ENCODE data around the gene DSN1. TPM values are rescaled to one million over a fixed set of nuclear protein-coding genes. Genes with fewer than 3 reads are reported as not detected.

Gene DSN1
- polyA plus RNA-seq, 1 donor (not counting 4 experiments of a cell fraction or from before 2014, with no cell fraction given), result 12.7 TPM

DNA sequence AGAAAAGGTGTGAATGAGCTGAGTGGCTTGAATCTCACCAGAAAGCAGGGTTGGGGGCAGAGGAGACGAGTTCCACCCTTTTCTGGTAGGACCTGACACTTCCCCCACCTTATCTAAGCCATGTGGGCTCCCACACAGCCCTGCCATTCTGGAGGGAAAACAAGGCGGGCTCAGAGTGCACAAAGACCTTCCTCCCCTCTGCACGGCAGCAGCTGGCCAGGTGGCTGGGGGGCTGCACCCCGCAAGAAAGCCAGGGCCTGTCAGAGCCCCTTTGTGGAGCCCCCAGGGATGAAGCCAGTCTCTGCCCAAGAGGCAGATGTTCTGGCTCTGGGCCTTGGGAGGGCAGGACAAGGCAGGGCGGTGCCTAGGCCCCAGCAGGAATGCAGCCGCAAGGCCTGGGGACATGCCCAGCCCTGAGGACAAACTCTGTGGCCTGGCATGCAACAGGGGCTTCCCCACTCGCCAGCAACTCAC, 48.4 kb upstream of the DSN1 start:
- H3K4me1 ChIP-seq (ENCODE audit: control insufficient read depth, extremely low read depth, insufficient read depth, low read length), result peaks cover 19% of the 10 kb centered on the region
- no peaks in the 10 kb centered on the region for H3K9me1 ChIP-seq (ENCODE audit: control insufficient read depth, extremely low read depth, insufficient read depth, low read length)
- H3K27me3 ChIP-seq (ENCODE audit: control insufficient read depth, extremely low read depth, insufficient read depth, low read length), result no peaks in the 10 kb centered on the region
- dilution Hi-C loops (cut with MboI; ENCODE audit: extremely low pct_ligation_motif_present, low sequenced_read_pairs), result no loop called here
- no peak overlapping the region for H3K27ac ChIP-seq (ENCODE audit: control insufficient read depth, insufficient read depth, low read length)
- H3K36me3 ChIP-seq (ENCODE audit: control insufficient read depth in 2 of 2, extremely low read depth in 1 of 2, insufficient read depth in 2 of 2, low read length in 2 of 2), result peaks cover 17 to 45% of the 10 kb centered on the region in 2 experiments
- peak overlapping the region; percentile 45 for H3K4me2 ChIP-seq (ENCODE audit: control insufficient read depth, extremely low read depth, insufficient read depth, low read depth, low read length)
- FAIRE-seq, result no peak
- peak overlapping the region; percentile 44 for H3K9ac ChIP-seq (ENCODE audit: control insufficient read depth, extremely low read depth, insufficient read depth, low read length)
- H3K79me2 ChIP-seq (ENCODE audit: control insufficient read depth, insufficient read depth, low read length), result no peaks in the 10 kb centered on the region
- DNase-seq (ENCODE audit: low read depth, low spot score), result peak; percentile 48
- H2AFZ ChIP-seq (ENCODE audit: control insufficient read depth, low read length), result no peak overlapping the region
- no peak overlapping the region for H3K4me3 ChIP-seq (ENCODE audit: control insufficient read depth in 2 of 3, extremely low read depth in 1 of 3, insufficient read depth in 2 of 3, low read depth in 1 of 3, low read length in 3 of 3)
- H3K9me3 ChIP-seq (ENCODE audit: control insufficient read depth, low read depth, low read length), result no peaks in the 10 kb centered on the region
- H4K20me1 ChIP-seq (ENCODE audit: control insufficient read depth, extremely low read depth, insufficient read depth, low read length), result no peaks in the 10 kb centered on the region
- TF ChIP-seq EZH2 (IDR thresholded peaks at IDR 0.05; ENCODE audit: low read length), result no peak
- TF ChIP-seq, protein P1, sequence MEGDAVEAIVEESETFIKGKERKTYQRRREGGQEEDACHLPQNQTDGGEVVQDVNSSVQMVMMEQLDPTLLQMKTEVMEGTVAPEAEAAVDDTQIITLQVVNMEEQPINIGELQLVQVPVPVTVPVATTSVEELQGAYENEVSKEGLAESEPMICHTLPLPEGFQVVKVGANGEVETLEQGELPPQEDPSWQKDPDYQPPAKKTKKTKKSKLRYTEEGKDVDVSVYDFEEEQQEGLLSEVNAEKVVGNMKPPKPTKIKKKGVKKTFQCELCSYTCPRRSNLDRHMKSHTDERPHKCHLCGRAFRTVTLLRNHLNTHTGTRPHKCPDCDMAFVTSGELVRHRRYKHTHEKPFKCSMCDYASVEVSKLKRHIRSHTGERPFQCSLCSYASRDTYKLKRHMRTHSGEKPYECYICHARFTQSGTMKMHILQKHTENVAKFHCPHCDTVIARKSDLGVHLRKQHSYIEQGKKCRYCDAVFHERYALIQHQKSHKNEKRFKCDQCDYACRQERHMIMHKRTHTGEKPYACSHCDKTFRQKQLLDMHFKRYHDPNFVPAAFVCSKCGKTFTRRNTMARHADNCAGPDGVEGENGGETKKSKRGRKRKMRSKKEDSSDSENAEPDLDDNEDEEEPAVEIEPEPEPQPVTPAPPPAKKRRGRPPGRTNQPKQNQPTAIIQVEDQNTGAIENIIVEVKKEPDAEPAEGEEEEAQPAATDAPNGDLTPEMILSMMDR (optimal IDR thresholded peaks at IDR 0.05 in 1 of 3, IDR thresholded peaks at IDR 0.05 in 1 of 3, conservative IDR thresholded peaks at IDR 0.05 in 1 of 3; ENCODE audit: extremely low read depth in 1 of 3, insufficient read depth in 2 of 3, low read length in 3 of 3), result no peak

DNA sequence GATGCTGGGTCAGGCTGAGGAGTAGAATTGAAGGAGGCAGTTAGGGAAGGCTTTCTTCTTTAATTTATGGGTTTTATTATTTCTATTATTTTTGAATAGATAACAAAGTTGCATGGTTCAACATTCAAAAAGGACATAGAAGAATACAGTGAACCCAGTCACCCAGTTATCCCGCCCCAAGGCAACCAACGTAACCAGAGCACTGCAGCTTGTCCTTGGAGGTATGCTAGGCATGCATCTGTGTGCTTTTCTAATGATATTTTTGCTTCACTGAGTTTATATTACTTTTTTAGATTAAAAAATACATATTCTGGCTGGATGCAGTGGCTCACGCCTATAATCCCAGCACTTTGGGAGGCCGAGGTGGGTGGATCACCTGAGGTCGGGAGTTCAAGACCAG, 47.4 kb upstream of the DSN1 start:
- Histone ChIP-seq H4K20me1 (ENCODE audit: control insufficient read depth, extremely low read depth, insufficient read depth, low read length) (no peaks in the 10 kb centered on the region), H3K4me3 (ENCODE audit: control insufficient read depth in 2 of 3, extremely low read depth in 1 of 3, insufficient read depth in 2 of 3, low read depth in 1 of 3, low read length in 3 of 3) (no peak overlapping the region), H3K9me1 (ENCODE audit: control insufficient read depth, extremely low read depth, insufficient read depth, low read length) (no peaks in the 10 kb centered on the region), H3K9ac (ENCODE audit: control insufficient read depth, extremely low read depth, insufficient read depth, low read length) (no peak overlapping the region), H3K4me2 (ENCODE audit: control insufficient read depth, extremely low read depth, insufficient read depth, low read depth, low read length) (no peak overlapping the region), H2AFZ (ENCODE audit: control insufficient read depth, low read length) (no peak overlapping the region), H3K27me3 (ENCODE audit: control insufficient read depth, extremely low read depth, insufficient read depth, low read length) (no peaks in the 10 kb centered on the region), H3K79me2 (ENCODE audit: control insufficient read depth, insufficient read depth, low read length) (no peaks in the 10 kb centered on the region), H3K4me1 (ENCODE audit: control insufficient read depth, extremely low read depth, insufficient read depth, low read length) (peaks cover 19% of the 10 kb centered on the region), H3K36me3 (ENCODE audit: control insufficient read depth in 2 of 2, extremely low read depth in 1 of 2, insufficient read depth in 2 of 2, low read length in 2 of 2) (peaks cover 25 to 46% of the 10 kb centered on the region in 2 experiments), H3K9me3 (ENCODE audit: control insufficient read depth, low read depth, low read length) (no peaks in the 10 kb centered on the region), H3K27ac (ENCODE audit: control insufficient read depth, insufficient read depth, low read length) (no peak overlapping the region)
- DNase-seq (ENCODE audit: low read depth, low spot score) (no peak), FAIRE-seq (no peak)
- TF ChIP-seq, protein P1 (optimal IDR thresholded peaks at IDR 0.05 in 1 of 3, IDR thresholded peaks at IDR 0.05 in 1 of 3, conservative IDR thresholded peaks at IDR 0.05 in 1 of 3; ENCODE audit: extremely low read depth in 1 of 3, insufficient read depth in 2 of 3, low read length in 3 of 3), result no peak
- no peak for TF ChIP-seq EZH2 (IDR thresholded peaks at IDR 0.05; ENCODE audit: low read length)
- dilution Hi-C loops (cut with MboI; ENCODE audit: extremely low pct_ligation_motif_present, low sequenced_read_pairs), result no loop called here
